K562 (cell line): ENCODE measurements around the gene MAP3K4. TPM values are rescaled to one million over a fixed set of nuclear protein-coding genes. Genes with fewer than 3 reads are reported as not detected.
A peak's percentile ranks its signal among the peaks of the same experiment; 100 is the strongest.

Source experiments
- ATAC-seq: fragments of 200-7000 bp; cut with Tn5 transposase; 3 replicates; pipeline ENCODE4 v1.9.1; 2020; ENCODE audit warnings: moderate library complexity
- BruUV-seq: library from RNA; stranded (reverse); fragments of 400-500 nt; replicated peaks from 2 replicates; lab custom pipeline; 2021; lab: Mats Ljungman, UMichigan
- CTCF ChIA-PET: fragments of 300-600 bp; formaldehyde crosslinking; extraction: SDS; loops from one replicate; lab custom pipeline; 2021; ENCODE audit warnings: low intra/inter-chr PET ratio; lab: Yijun Ruan, JAX
- POLR2A ChIA-PET: fragments of 300-600, 350-650 bp; sonication (Branson Sonifier 250); formaldehyde crosslinking; extraction: SDS; loops from one replicate; lab custom pipeline; 2021; ENCODE audit warnings: antibody characterized with exemption, inconsistent platforms; lab: Yijun Ruan, JAX
- DNase-seq, 4 experiments: peaks; one replicate each; pipeline versions ENCODE4 v3.0.0 to v3.0.0-alpha.2; 2011 to 2018; ENCODE audit warnings: low spot score in 3 of 4, mixed read lengths in 3 of 4; ENCODE audit errors: extremely low read depth in 1 of 4
- FAIRE-seq: peaks from 2 replicates; lab custom pipeline; 2011; peaks lifted over from hg19 to GRCh38; lab: Jason Lieb, UNC
- H2AFZ ChIP-seq: 2 replicates; pipeline ENCODE4 v1.6.0; 2011; ENCODE audit warnings: low read depth, low read length, control low read depth, inconsistent platforms
- H3K27ac ChIP-seq: fragments of 200-600 bp; 3 replicates; pipeline ENCODE4 v1.8.0; 2011; ENCODE audit warnings: low read depth, mild to moderate bottlenecking, control low read depth, inconsistent platforms, low read length, moderate library complexity, mixed read lengths; ENCODE audit errors: extremely low read depth
- H3K27me3 ChIP-seq, 2 experiments: fragments of 300-600 bp in 1 of 2; 2 replicates in 1 of 2; 3 replicates in 1 of 2; pipeline versions ENCODE4 v1.6.0 to v1.8.0; 2011; ENCODE audit warnings: inconsistent platforms in 2 of 2, low read length in 2 of 2, mild to moderate bottlenecking in 1 of 2, mixed read lengths in 1 of 2, moderate library complexity in 1 of 2; ENCODE audit not compliant: control insufficient read depth in 2 of 2, insufficient read depth in 2 of 2
- H3K36me3 ChIP-seq: fragments of 300-600 bp; 3 replicates; pipeline ENCODE4 v1.8.0; 2011; ENCODE audit warnings: mild to moderate bottlenecking, low read length, inconsistent platforms; ENCODE audit not compliant: control insufficient read depth, insufficient read depth
- H3K4me1 ChIP-seq, 2 experiments: fragments of 200-600 bp in 1 of 2; replicated peaks in 1 of 2; 2 replicates in 1 of 2; 3 replicates in 1 of 2; pipeline versions ENCODE4 v1.5.1 to v1.8.0; 2011; ENCODE audit warnings: inconsistent platforms in 2 of 2, low read length in 2 of 2, mild to moderate bottlenecking in 1 of 2, mixed read lengths in 1 of 2, moderate library complexity in 1 of 2; ENCODE audit not compliant: control insufficient read depth in 2 of 2, insufficient read depth in 2 of 2
- H3K4me2 ChIP-seq: 2 replicates; pipeline ENCODE4 v1.6.1; 2011; ENCODE audit warnings: low read length, control low read depth, inconsistent platforms, mixed read lengths; ENCODE audit not compliant: insufficient read depth
- H3K4me3 ChIP-seq: fragments of 200-600 bp; sonication (generic), shearing (Covaris generic); 2 replicates; pipeline ENCODE4 v1.5.1; 2016; ENCODE audit warnings: control low read depth, inconsistent platforms
- H3K79me2 ChIP-seq: fragments of 200-600 bp; 3 replicates; pipeline ENCODE4 v1.8.0; 2011; ENCODE audit warnings: low read length, inconsistent platforms; ENCODE audit not compliant: control insufficient read depth, insufficient read depth
- H3K9ac ChIP-seq, 2 experiments: 2 replicates each; pipeline versions ENCODE4 v1.6.0 to v1.6.1; 2011; ENCODE audit warnings: low read depth in 2 of 2, low read length in 2 of 2, control low read depth in 1 of 2, inconsistent platforms in 1 of 2, mild to moderate bottlenecking in 1 of 2, mixed read lengths in 1 of 2; ENCODE audit not compliant: insufficient read depth in 1 of 2
- H3K9me1 ChIP-seq: one replicate; pipeline ENCODE4 v1.6.0; 2011; ENCODE audit warnings: inconsistent platforms, mild to moderate bottlenecking, low read length, moderate library complexity; ENCODE audit not compliant: control insufficient read depth, insufficient read depth
- H3K9me3 ChIP-seq: replicated peaks from 2 replicates; pipeline ENCODE4 v1.5.1; 2011; ENCODE audit warnings: low read depth, low read length, inconsistent platforms; ENCODE audit not compliant: control insufficient read depth, insufficient read depth
- H4K20me1 ChIP-seq: replicated peaks from 2 replicates; pipeline ENCODE4 v1.6.1; 2011; ENCODE audit warnings: low read length, inconsistent platforms, mixed read lengths; ENCODE audit not compliant: control insufficient read depth, insufficient read depth
- CBX1 ChIP-seq: sonication (generic); IDR thresholded peaks from 2 replicates; pipeline ENCODE4 v1.6.1; 2016; ENCODE audit warnings: antibody characterized with exemption, low read depth, mild to moderate bottlenecking
- CREB1 ChIP-seq, 2 experiments: sonication (generic) in 1 of 2; formaldehyde crosslinking in 1 of 2; IDR thresholded peaks; 2 replicates each; pipeline versions ENCODE4 v1.6.1 to v1.8.0; 2012 to 2022; ENCODE audit warnings: inconsistent platforms in 1 of 2, mild to moderate bottlenecking in 1 of 2, missing genetic modification reagents in 1 of 2, moderate library complexity in 1 of 2
- FOSL1 ChIP-seq: fragments of 200-800 bp; sonication (Bioruptor generic); conservative IDR thresholded peaks from 2 replicates; pipeline ENCODE4 v1.6.1; 2016; ENCODE audit warnings: missing genetic modification characterization, missing compliant biosample characterization
- HEY1 ChIP-seq: fragments of 250-450 bp; sonication (Bioruptor Pico); IDR thresholded peaks from 2 replicates; pipeline ENCODE4 v1.5.0; 2020; ENCODE audit warnings: mild to moderate bottlenecking, moderate library complexity, borderline replicate concordance
- NCOR1 ChIP-seq: fragments of 450-650 bp; IDR thresholded peaks from 2 replicates; pipeline ENCODE4 v1.6.1; 2016; ENCODE audit warnings: mild to moderate bottlenecking, moderate library complexity
- ZNF133 ChIP-seq: fragments of 250-450 bp; sonication (Bioruptor Pico); IDR thresholded peaks from 2 replicates; pipeline ENCODE4 v1.4.0; 2020; ENCODE audit warnings: mild to moderate bottlenecking
- WGBS: fragments of 100-300 bp; shearing (Covaris generic); methylation state at CpG from one replicate; pipeline ENCODE4 v1.1.6; 2016; ENCODE audit warnings: low coverage, mixed read lengths; ENCODE audit not compliant: insufficient coverage; ENCODE audit errors: missing lambda C conversion rate; 5-methylcytosine and 5-hydroxymethylcytosine counted together
- in situ Hi-C: fragments of 300-500 bp; cut with MboI; formaldehyde crosslinking; loops from 4 replicates; pipeline ENCODE4 v1.15.0; 2018; ENCODE audit warnings: inconsistent platforms, mixed read lengths
- intact Hi-C: fragments of 100-400 bp; cut with micrococcal nuclease; formaldehyde crosslinking; loops from 2 replicates; pipeline ENCODE4 v1.14.2; 2022
- polyA plus RNA-seq, 8 experiments: library from polyadenylated mRNA; depleted of rRNA in 4 of 8; stranded (reverse) in 5 of 8; unstranded in 3 of 8; fragments of >200 nt; fragmentation: Nextera tagmentation in 2 of 8; fragmentation: Illumina TruSeq in 1 of 8; extraction: Ambion mirVana in 2 of 8; extraction: Trizol in 1 of 8; gene quantifications; 2 replicates each; pipeline versions ENCODE4 v1.2.1 to v1.2.3, GENCODE V29; 2011 to 2014; ENCODE audit warnings: inconsistent platforms in 1 of 8, missing spikeins in 1 of 8
- total RNA-seq, 7 experiments: library from RNA; depleted of rRNA in 6 of 7; stranded (reverse); fragments of >200 nt in 6 of 7; fragmentation: Illumina TruSeq in 2 of 7; extraction: Trizol in 2 of 7; gene quantifications; 2 replicates each; pipeline versions ENCODE4 v1.2.1 to v1.2.3, GENCODE V29; 2011 to 2021; ENCODE audit warnings: low replicate concordance in 1 of 7
- TF ChIP-seq, protein P1 (sequence below), 2 experiments: fragments of 450-650 bp in 1 of 2; sonication (generic) in 1 of 2; formaldehyde crosslinking in 1 of 2; IDR thresholded peaks in 1 of 2; conservative IDR thresholded peaks in 1 of 2; 2 replicates each; pipeline versions ENCODE4 v1.6.1 to v1.8.1; 2016 to 2023; ENCODE audit warnings: mild to moderate bottlenecking in 2 of 2, moderate library complexity in 2 of 2, inconsistent platforms in 1 of 2, missing genetic modification reagents in 1 of 2

MAP3K4 gene
- total and polyA plus RNA-seq, 9 of the 15 experiments (the other 6 are each of a cell fraction or from before 2014, with no cell fraction given) = 21.0 to 77.2 (median 48.9) TPM

DNA sequence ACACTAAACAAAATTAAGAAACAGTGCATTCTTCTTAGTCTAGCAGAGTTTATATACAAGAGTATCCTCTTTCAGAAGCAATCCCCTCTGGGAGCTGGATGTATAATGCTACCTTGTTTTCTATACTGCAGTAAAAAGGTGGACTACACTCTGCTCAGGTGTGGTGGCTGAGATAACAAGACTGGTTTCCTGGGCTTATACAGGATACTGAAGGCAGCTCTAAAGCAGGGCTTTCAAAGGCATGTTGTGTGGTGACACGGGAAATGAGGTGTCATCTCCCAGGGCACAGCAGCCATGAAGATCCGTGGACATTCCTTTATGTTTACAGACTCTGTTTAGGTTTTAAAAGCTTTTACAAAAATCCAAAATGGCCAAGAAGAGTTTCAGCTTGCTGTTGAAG lies 136.7 kb downstream of the MAP3K4 start:
- no peaks in the 10 kb centered on the region for H3K79me2 ChIP-seq
- H3K9ac ChIP-seq = no peak overlapping the region
- FAIRE-seq (no peak), ATAC-seq (no peak), DNase-seq (no peak)
- H3K9me3 ChIP-seq = no peaks in the 10 kb centered on the region; the same call in 1 of the 2 replicates
- H3K27ac ChIP-seq = no peak overlapping the region
- in situ Hi-C loops (no loop called here), intact Hi-C loops (no loop called here)
- 64% methylated on average over 2 of the region's 2 CpGs for WGBS
- POLR2A ChIA-PET = interaction anchor here (0.7 to 1.4 kb wide), 3 partner anchors 12 to 127 kb away, joined by 3 to 5 read pairs (median 4); no protein-coding TSS in a partner anchor
- H2AFZ ChIP-seq = no peak overlapping the region
- H3K36me3 ChIP-seq = peaks cover 40% of the 10 kb centered on the region
- H3K27me3 ChIP-seq = no peaks in the 10 kb centered on the region
- no peaks in the 10 kb centered on the region for H4K20me1 ChIP-seq
- H3K9me1 ChIP-seq = no peaks in the 10 kb centered on the region
- no peaks in the 10 kb centered on the region for H3K4me1 ChIP-seq
- no TSS peak for BruUV-seq
- TF ChIP-seq CBX1 = no peak
- TF ChIP-seq NCOR1 = no peak
- TF ChIP-seq ZNF133 = no peak
- TF ChIP-seq, all 486 proteins: peak for 0
- no peak overlapping the region for H3K4me2 ChIP-seq
- CTCF ChIA-PET = no interaction called here
- no peak overlapping the region for H3K4me3 ChIP-seq

DNA sequence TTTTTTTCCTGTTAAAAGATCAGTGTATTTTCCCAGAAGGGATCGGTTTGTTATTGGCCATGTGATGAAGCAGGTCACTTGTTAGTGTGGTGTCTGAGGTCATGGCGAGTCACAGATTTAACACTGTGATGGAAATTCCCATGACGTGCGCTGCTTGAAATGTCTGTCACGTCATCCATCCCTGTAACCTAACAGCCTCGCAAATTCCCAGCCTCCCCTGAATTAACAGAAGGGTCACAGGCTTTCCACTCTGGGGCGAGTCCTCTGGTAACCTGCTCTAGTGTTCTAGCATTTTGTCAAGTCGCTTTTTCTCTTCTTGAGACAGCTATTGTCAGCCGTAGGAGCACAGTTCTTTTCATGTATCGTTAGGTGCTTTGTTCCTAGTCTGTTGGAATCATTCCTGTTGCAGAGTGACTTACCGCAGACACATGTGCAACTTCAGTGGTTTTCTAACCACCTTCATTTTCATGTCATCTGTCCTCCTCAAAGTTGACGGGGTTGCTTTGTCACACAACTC lies 137.2 kb downstream of the MAP3K4 start:
- Histone ChIP-seq H3K4me1 (no peaks in the 10 kb centered on the region), H3K27ac (no peak overlapping the region), H3K36me3 (peaks cover 40% of the 10 kb centered on the region), H3K9me3 (no peaks in the 10 kb centered on the region; the same call in 1 of the 2 replicates), H3K9ac (no peak overlapping the region), H3K4me2 (no peak overlapping the region), H2AFZ (no peak overlapping the region), H3K4me3 (no peak overlapping the region)
- ATAC-seq (no peak), DNase-seq (no peak), FAIRE-seq (no peak)
- in situ Hi-C loops = no loop called here
- no TSS peak for BruUV-seq
- TF ChIP-seq, protein P1, sequence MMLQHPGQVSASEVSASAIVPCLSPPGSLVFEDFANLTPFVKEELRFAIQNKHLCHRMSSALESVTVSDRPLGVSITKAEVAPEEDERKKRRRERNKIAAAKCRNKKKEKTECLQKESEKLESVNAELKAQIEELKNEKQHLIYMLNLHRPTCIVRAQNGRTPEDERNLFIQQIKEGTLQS (IDR thresholded peaks at IDR 0.05) = peak; percentile 24; the same call in 1 of the 2 replicates
- TF ChIP-seq, protein P1 (CRISPR knock-in tag; conservative IDR thresholded peaks at IDR 0.05) = no peak
- TF ChIP-seq CREB1 (IDR thresholded peaks at IDR 0.05) = peak; percentile 35; the same call in 1 of the 2 replicates
- no peak for TF ChIP-seq CREB1 (CRISPR knock-in tag; IDR thresholded peaks at IDR 0.05)
- no peak for TF ChIP-seq HEY1 (CRISPR knock-in tag)
- TF ChIP-seq FOSL1 (tag) = peak; percentile 70
- TF ChIP-seq, all 486 proteins: peak for 3
- Histone ChIP-seq H4K20me1 (no peaks in the 10 kb centered on the region), H3K79me2 (no peaks in the 10 kb centered on the region), H3K27me3 (no peaks in the 10 kb centered on the region), H3K9me1 (no peaks in the 10 kb centered on the region)
- CTCF ChIA-PET = no interaction called here
- POLR2A ChIA-PET = interaction anchor here (0.7 to 1.4 kb wide), 3 partner anchors 11 to 126 kb away, joined by 3 to 5 read pairs (median 4); no protein-coding TSS in a partner anchor
- intact Hi-C loops = no loop called here
- 84% methylated on average over 12 of the region's 12 CpGs for WGBS
